Mucosa of stomach (tissue), 1 donor: ENCODE results near the gene NAPSA.

Experiments used
- H3K27me3 ChIP-seq: one replicate; pipeline ENCODE4 v1.7.0; 2013; ENCODE audit warnings: mild to moderate bottlenecking, low read length; ENCODE audit not compliant: control insufficient read depth, insufficient read depth
- H3K36me3 ChIP-seq: one replicate; pipeline ENCODE4 v1.7.0; 2013; ENCODE audit warnings: low read length; ENCODE audit not compliant: control insufficient read depth, insufficient read depth
- H3K4me1 ChIP-seq: one replicate; pipeline ENCODE4 v1.7.0; 2013; ENCODE audit warnings: mild to moderate bottlenecking, low read length; ENCODE audit not compliant: control insufficient read depth, insufficient read depth
- H3K4me3 ChIP-seq: one replicate; pipeline ENCODE4 v1.7.0; 2013; ENCODE audit warnings: low read length
- H3K9ac ChIP-seq: one replicate; pipeline ENCODE4 v1.7.0; 2013; ENCODE audit warnings: mild to moderate bottlenecking, low read length, moderate library complexity
- H3K9me3 ChIP-seq: one replicate; pipeline ENCODE4 v1.7.0; 2013; ENCODE audit warnings: mild to moderate bottlenecking, low read length, moderate library complexity; ENCODE audit not compliant: control insufficient read depth
- donor health status: Pancreatic carcinoma.

The NAPSA gene

GRCh38 chr19:50312967-50313811, 52.2 kb downstream of the NAPSA start:
- H3K9me3 ChIP-seq, result no peaks in the 10 kb centered on the region
- H3K9ac ChIP-seq, result no peak overlapping the region
- H3K4me3 ChIP-seq, result no peak overlapping the region
- no peaks in the 10 kb centered on the region for H3K36me3 ChIP-seq
- peaks cover 27% of the 10 kb centered on the region for H3K27me3 ChIP-seq
- no peaks in the 10 kb centered on the region for H3K4me1 ChIP-seq

DNA sequence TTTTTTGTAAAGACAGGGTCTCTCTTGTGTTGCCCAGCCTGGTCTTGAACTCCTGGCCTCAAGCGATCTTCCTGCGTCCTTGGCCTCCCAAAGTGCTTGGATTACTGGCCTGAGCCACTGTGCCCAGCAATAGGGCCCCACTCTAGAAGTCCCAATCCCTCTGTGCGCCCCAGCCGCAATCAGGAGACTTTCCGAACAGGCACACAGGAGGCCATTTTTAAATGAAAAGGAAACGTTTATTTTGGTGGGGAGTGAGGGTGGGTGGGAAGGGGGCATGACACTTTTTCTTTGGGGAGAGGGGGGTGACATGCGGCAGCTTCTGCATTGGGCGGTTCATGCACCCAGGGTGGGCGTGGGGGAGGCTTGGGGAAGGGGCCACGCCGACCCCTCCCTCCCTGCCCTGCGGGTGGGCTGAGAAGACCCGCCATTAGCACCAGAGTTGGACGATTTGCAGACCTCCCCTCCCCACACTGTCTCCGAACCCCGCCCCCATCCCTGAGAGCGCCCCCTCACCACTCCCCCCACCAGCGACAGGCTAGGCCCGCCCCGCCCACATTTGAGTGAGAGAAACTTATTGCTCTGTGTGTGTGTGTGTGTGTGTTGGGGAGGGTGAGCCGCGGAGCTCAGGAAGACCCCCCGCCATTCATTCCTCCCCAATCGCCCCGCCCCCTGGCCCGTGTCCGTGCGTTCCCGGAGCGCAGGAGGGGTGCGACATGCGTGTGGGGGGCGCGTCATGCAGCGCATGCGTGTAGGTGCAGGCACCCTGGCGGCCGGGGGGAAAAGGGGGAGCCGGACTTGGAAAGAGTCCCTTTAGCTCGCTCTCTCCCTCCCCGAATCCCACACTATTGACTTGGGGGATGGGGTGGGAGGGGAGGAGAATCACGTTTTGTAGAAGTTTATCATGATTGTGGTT, 53.5 kb downstream of the NAPSA start:
- H3K4me3 ChIP-seq, result no peak overlapping the region
- no peak overlapping the region for H3K9ac ChIP-seq
- H3K4me1 ChIP-seq, result no peaks in the 10 kb centered on the region
- H3K36me3 ChIP-seq, result no peaks in the 10 kb centered on the region
- no peaks in the 10 kb centered on the region for H3K9me3 ChIP-seq
- peaks cover 27% of the 10 kb centered on the region for H3K27me3 ChIP-seq

DNA sequence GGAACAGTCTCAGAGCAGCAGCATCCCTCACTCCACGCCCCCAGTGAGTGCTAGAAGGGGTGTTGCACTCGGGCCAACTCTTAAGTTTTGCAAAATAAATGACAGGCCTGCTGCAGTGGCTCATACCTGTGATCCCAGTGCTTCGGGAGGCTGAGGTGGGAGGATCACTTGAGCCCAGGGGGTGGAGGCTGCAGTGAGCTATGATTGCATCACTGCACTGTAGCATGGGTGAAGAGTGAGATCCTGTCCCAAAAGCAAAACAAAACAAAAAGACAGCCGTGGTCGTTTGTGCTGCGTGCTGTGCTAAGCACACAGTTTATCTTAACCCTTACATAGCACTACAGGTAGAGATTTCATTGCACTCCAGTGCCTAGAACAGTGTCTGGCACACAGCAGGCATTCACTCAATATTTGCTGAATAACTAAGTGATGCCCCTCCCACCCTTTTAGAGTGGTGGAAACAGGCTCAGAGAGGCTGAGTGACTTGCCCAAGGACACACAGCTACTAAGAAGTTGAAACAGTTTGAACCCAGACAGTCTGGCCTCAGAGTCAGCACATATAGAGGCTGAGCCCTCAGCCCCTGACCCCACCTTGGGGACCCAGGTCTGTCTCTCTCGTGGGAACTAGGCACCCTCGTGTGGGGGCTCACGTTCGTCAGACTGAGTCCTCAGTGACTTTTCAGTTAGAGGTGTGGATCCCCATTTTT, 54.5 kb downstream of the NAPSA start:
- Histone ChIP-seq H3K4me1 (no peaks in the 10 kb centered on the region), H3K36me3 (no peaks in the 10 kb centered on the region), H3K27me3 (peaks cover 27% of the 10 kb centered on the region), H3K9ac (no peak overlapping the region), H3K9me3 (no peaks in the 10 kb centered on the region), H3K4me3 (no peak overlapping the region)

GRCh38 chr19:50309396-50310125, 55.9 kb downstream of the NAPSA start:
- H3K27me3 ChIP-seq, result peaks cover 20% of the 10 kb centered on the region

GRCh38 chr19:50308991-50309390, 56.4 kb downstream of the NAPSA start:
- Histone ChIP-seq H3K9me3 (no peaks in the 10 kb centered on the region), H3K36me3 (no peaks in the 10 kb centered on the region), H3K4me1 (no peaks in the 10 kb centered on the region), H3K4me3 (no peak overlapping the region), H3K27me3 (peaks cover 15% of the 10 kb centered on the region), H3K9ac (no peak overlapping the region)

More at GRCh38 chr19:50309396-50310125, 55.9 kb downstream of the NAPSA start:
- no peaks in the 10 kb centered on the region for H3K9me3 ChIP-seq
- H3K9ac ChIP-seq, result no peak overlapping the region
- H3K36me3 ChIP-seq, result no peaks in the 10 kb centered on the region
- H3K4me1 ChIP-seq, result no peaks in the 10 kb centered on the region
- no peak overlapping the region for H3K4me3 ChIP-seq
